GM12878 (cell line): ENCODE data around the gene TMC8. TPM values are rescaled to one million over a fixed set of nuclear protein-coding genes. Genes with fewer than 3 reads are reported as not detected.

Experiments used
- ATAC-seq: fragments of 200-7000 bp; cut with Tn5 transposase; 3 replicates; pipeline ENCODE4 v1.9.1; 2020; ENCODE audit warnings: mild to moderate bottlenecking, moderate library complexity
- BruUV-seq: library from RNA; stranded (reverse); fragments of 400-500 nt; replicated peaks from 2 replicates; lab custom pipeline; 2021; lab: Mats Ljungman, UMichigan
- CTCF ChIA-PET: fragments of 300-600 bp; sonication (Branson Sonifier 250); formaldehyde crosslinking; extraction: SDS; loops from one replicate; lab custom pipeline; 2021; ENCODE audit warnings: inconsistent platforms; lab: Yijun Ruan, JAX
- POLR2A ChIA-PET: fragments of 350-600 bp; formaldehyde crosslinking; extraction: SDS; loops from one replicate; lab custom pipeline; 2021; ENCODE audit warnings: inconsistent platforms; lab: Charles Lee
- RAD21 ChIA-PET: fragments of 300-600 bp; sonication (Branson Sonifier 250); formaldehyde crosslinking; loops from one replicate; lab custom pipeline; 2023; ENCODE audit warnings: antibody characterized with exemption; ENCODE audit not compliant: unreplicated experiment; lab: Charles Lee
- SMC1A ChIA-PET: fragments of 300-600 bp; sonication (Branson Sonifier 250); formaldehyde crosslinking; loops from one replicate; lab custom pipeline; 2023; ENCODE audit not compliant: unreplicated experiment, uncharacterized antibody; lab: Charles Lee
- DNase-seq: peaks from one replicate; pipeline ENCODE4 v3.0.0-alpha.2; 2011; ENCODE audit warnings: low read depth, low spot score
- FAIRE-seq: peaks from 3 replicates; lab custom pipeline; 2011; peaks lifted over from hg19 to GRCh38; lab: Jason Lieb, UNC
- H2AFZ ChIP-seq: 2 replicates; pipeline ENCODE4 v1.6.0; 2011; ENCODE audit warnings: low read depth, low read length, control low read depth; ENCODE audit not compliant: control insufficient read depth
- H3K27ac ChIP-seq: 2 replicates; pipeline ENCODE4 v1.5.1; 2011; ENCODE audit warnings: control low read depth; ENCODE audit not compliant: control insufficient read depth, insufficient read depth
- H3K27me3 ChIP-seq, 2 experiments: replicated peaks in 1 of 2; 2 replicates each; pipeline versions ENCODE4 v1.6.0 to v1.6.1; 2011; ENCODE audit warnings: low read length in 1 of 2; ENCODE audit not compliant: control insufficient read depth in 2 of 2, insufficient read depth in 2 of 2
- H3K36me3 ChIP-seq, 2 experiments: 2 replicates each; pipeline ENCODE4 v1.5.1; 2011; ENCODE audit warnings: low read length in 1 of 2; ENCODE audit not compliant: control insufficient read depth in 2 of 2, insufficient read depth in 2 of 2
- H3K4me1 ChIP-seq: 2 replicates; pipeline ENCODE4 v1.6.1; 2011; ENCODE audit warnings: mild to moderate bottlenecking, low read length, moderate library complexity, mixed read lengths; ENCODE audit not compliant: control insufficient read depth, insufficient read depth
- H3K4me2 ChIP-seq: 2 replicates; pipeline ENCODE4 v1.6.0; 2011; ENCODE audit warnings: control low read depth; ENCODE audit not compliant: control insufficient read depth, insufficient read depth
- H3K4me3 ChIP-seq: fragments of 200-600 bp; sonication (generic); 2 replicates; pipeline ENCODE4 v1.5.1; 2016
- H3K79me2 ChIP-seq: 2 replicates; pipeline ENCODE4 v1.6.0; 2011; ENCODE audit warnings: low read length; ENCODE audit not compliant: control insufficient read depth, insufficient read depth
- H3K9ac ChIP-seq: 2 replicates; pipeline ENCODE4 v1.8.0; 2011; ENCODE audit warnings: low read length, control low read depth, mixed read lengths; ENCODE audit not compliant: control insufficient read depth, insufficient read depth
- H3K9me3 ChIP-seq: replicated peaks from 3 replicates; pipeline ENCODE4 v1.5.1; 2011; ENCODE audit warnings: mild to moderate bottlenecking, low read length; ENCODE audit not compliant: control insufficient read depth, insufficient read depth
- H4K20me1 ChIP-seq: 2 replicates; pipeline ENCODE4 v1.6.0; 2011; ENCODE audit not compliant: control insufficient read depth, insufficient read depth
- ATF7 ChIP-seq: fragments of 450-650 bp; IDR thresholded peaks from 2 replicates; pipeline ENCODE4 v1.6.1; 2016; ENCODE audit warnings: low read depth, mild to moderate bottlenecking
- CEBPB ChIP-seq, 2 experiments: fragments of 150-350 bp in 1 of 2; IDR thresholded peaks; 2 replicates each; pipeline ENCODE4 v1.6.1; 2012 to 2014; ENCODE audit warnings: low read depth in 2 of 2, low read length in 2 of 2, borderline replicate concordance in 1 of 2, inconsistent platforms in 1 of 2
- EZH2 ChIP-seq: IDR thresholded peaks from 2 replicates; pipeline ENCODE4 v1.6.1; 2012; ENCODE audit warnings: low read depth, mild to moderate bottlenecking, control low read depth, inconsistent platforms, low read length, borderline replicate concordance; ENCODE audit not compliant: control insufficient read depth
- FOXK2 ChIP-seq: fragments of 450-650 bp; IDR thresholded peaks from 2 replicates; pipeline ENCODE4 v1.6.1; 2017; ENCODE audit warnings: mild to moderate bottlenecking, moderate library complexity
- NFIC ChIP-seq: IDR thresholded peaks from 2 replicates; pipeline ENCODE4 v1.6.1; 2012; ENCODE audit warnings: low read depth, mild to moderate bottlenecking, inconsistent platforms, low read length, moderate library complexity
- NKRF ChIP-seq: fragments of 450-650 bp; conservative IDR thresholded peaks from 2 replicates; pipeline ENCODE4 v1.6.1; 2017; ENCODE audit warnings: mild to moderate bottlenecking, moderate library complexity
- NR2C2 ChIP-seq: IDR thresholded peaks from 2 replicates; pipeline ENCODE4 v1.6.1; 2011; ENCODE audit warnings: borderline replicate concordance, low read depth; ENCODE audit not compliant: control insufficient read depth, insufficient read length
- SP1 ChIP-seq: IDR thresholded peaks from one replicate; pipeline ENCODE4 v1.6.1; 2011; ENCODE audit warnings: low read depth, low read length
- STAT1 ChIP-seq: fragments of 450-650 bp; conservative IDR thresholded peaks from 2 replicates; pipeline ENCODE4 v1.6.1; 2014; ENCODE audit warnings: antibody characterized with exemption, mild to moderate bottlenecking
- SUZ12 ChIP-seq: fragments of 200-600 bp; sonication (generic); IDR thresholded peaks from one replicate; pipeline ENCODE4 v1.6.1; 2018; ENCODE audit warnings: antibody characterized with exemption, mild to moderate bottlenecking; ENCODE audit not compliant: unreplicated experiment
- TCF7 ChIP-seq: IDR thresholded peaks from 2 replicates; pipeline ENCODE4 v1.6.1; 2014; ENCODE audit warnings: antibody characterized with exemption, borderline replicate concordance
- USF2 ChIP-seq: IDR thresholded peaks from 2 replicates; pipeline ENCODE4 v1.6.1; 2011; ENCODE audit warnings: low read depth, low read length, improper control_type of control experiment, borderline replicate concordance
- ZNF24 ChIP-seq: fragments of 450-650 bp; IDR thresholded peaks from 2 replicates; pipeline ENCODE4 v1.6.1; 2017; ENCODE audit warnings: antibody characterized with exemption, mild to moderate bottlenecking
- WGBS: methylation state at CpG from one replicate; pipeline ENCODE4 v1.1.6; 2016; ENCODE audit warnings: low lambda C conversion rate; ENCODE audit not compliant: insufficient replicate concordance, insufficient coverage; ENCODE audit errors: missing lambda C conversion rate; 5-methylcytosine and 5-hydroxymethylcytosine counted together
- in situ Hi-C: fragments of 300-500 bp; cut with MboI; formaldehyde crosslinking; loops from 9 replicates; pipeline ENCODE4 v1.14.3; 2018; ENCODE audit warnings: mixed read lengths
- intact Hi-C: fragments of 100-400 bp; cut with micrococcal nuclease; formaldehyde crosslinking; loops from one replicate; pipeline ENCODE4 v1.14.2; 2022; ENCODE audit not compliant: unreplicated experiment
- polyA plus RNA-seq, 11 experiments: library from polyadenylated mRNA; depleted of rRNA in 4 of 11; unstranded in 6 of 11; stranded (reverse) in 5 of 11; fragments of >200 nt; fragmentation: Nextera tagmentation in 4 of 11; fragmentation: Illumina TruSeq in 1 of 11; extraction: Ambion mirVana in 4 of 11; extraction: Trizol in 1 of 11; gene quantifications; 1 replicate in 1 of 11; 2 replicates in 10 of 11; pipeline versions ENCODE4 v1.2.1 to v1.2.3, GENCODE V29; 2011 to 2016; ENCODE audit warnings: inconsistent platforms in 2 of 11, missing spikeins in 2 of 11, low read depth in 1 of 11
- total RNA-seq, 4 experiments: library from RNA; depleted of rRNA in 3 of 4; stranded (reverse); fragments of >200 nt in 3 of 4; fragmentation: Illumina TruSeq in 1 of 4; extraction: Trizol in 1 of 4; gene quantifications; 2 replicates each; pipeline versions ENCODE4 v1.2.1 to v1.2.3, GENCODE V29; 2013 to 2021
- TF ChIP-seq, protein P1 (sequence below): fragments of 450-650 bp; IDR thresholded peaks from 2 replicates; pipeline ENCODE4 v1.6.1; 2017; ENCODE audit warnings: borderline replicate concordance
- TF ChIP-seq, protein P2 (sequence below): fragments of 150-350 bp; IDR thresholded peaks from 2 replicates; pipeline ENCODE4 v1.6.1; 2014; ENCODE audit warnings: mild to moderate bottlenecking, low read depth, low read length

The TMC8 gene
- total and polyA plus RNA-seq, 10 of the 15 experiments (the other 5 are each of a cell fraction or from before 2014, with no cell fraction given) = 2.7 to 128 (median 40.0) TPM

DNA sequence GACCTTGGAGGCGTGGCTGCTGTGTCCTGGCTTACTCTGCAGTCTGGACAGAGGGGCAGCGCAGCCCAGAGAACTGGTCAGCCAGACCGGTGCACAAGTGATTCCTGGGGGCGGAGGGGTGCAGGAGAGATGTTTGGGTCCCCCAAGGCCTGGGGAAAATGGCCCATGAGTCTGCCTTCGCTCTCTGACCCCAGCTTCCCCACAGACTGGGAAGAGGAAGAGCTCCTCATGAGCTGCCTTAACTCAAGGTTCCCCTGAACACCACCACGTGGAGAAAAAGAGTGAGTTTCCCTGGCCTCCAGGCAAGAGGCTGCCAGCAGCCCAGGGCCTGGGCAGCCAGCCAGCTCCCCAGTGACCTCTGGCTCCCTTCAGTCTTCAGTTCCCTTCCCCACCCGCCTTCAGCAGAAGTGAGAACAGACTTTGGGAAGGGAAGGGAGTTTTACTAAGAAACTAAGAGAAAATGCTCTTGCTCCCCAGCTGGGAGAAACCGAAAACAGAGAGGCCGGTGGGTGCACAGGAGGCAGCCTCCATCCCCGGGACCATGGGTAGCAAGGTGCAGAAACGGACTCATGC is 13.7 kb downstream of the TMC8 start:
- POLR2A ChIA-PET = interaction anchor here (0.9 to 5.1 kb wide), 13 partner anchors 9 to 34 kb away, joined by 3 to 37 read pairs (median 10); partner anchors contain the start of genes SYNGR2, TMC6 and TMC8
- peak overlapping the region; percentile 57 for H3K4me2 ChIP-seq
- in situ Hi-C loops = no loop called here
- no peaks in the 10 kb centered on the region for H3K27me3 ChIP-seq
- 47% methylated on average over 11 of the region's 11 CpGs for whole genome bisulfite sequencing
- BruUV-seq = no TSS peak
- H3K9ac ChIP-seq = peak overlapping the region; percentile 40
- DNase-seq (no peak), ATAC-seq (peak; percentile 2; the same call in 1 of the 3 replicates), FAIRE-seq (peak; percentile 54)
- H3K4me3 ChIP-seq = no peak overlapping the region
- H3K36me3 ChIP-seq = peaks cover 0 to 5% of the 10 kb centered on the region in 2 experiments; a peak in 3 of 4 replicates
- no peaks in the 10 kb centered on the region for H4K20me1 ChIP-seq
- SMC1A ChIA-PET = interaction anchor here (0.7 to 1.9 kb wide), 12 partner anchors 8 to 39 kb away, joined by 3 to 9 read pairs (median 4); partner anchors contain the start of gene TMC6
- intact Hi-C loops = no loop called here
- CTCF ChIA-PET = interaction anchor here (0.7 to 5.0 kb wide), 9 partner anchors 9 to 107 kb away, joined by 3 to 51 read pairs (median 5); no protein-coding TSS in a partner anchor
- no peaks in the 10 kb centered on the region for H3K9me3 ChIP-seq
- peaks cover 6% of the 10 kb centered on the region for H3K79me2 ChIP-seq
- RAD21 ChIA-PET = interaction anchor here (0.9 to 3.3 kb wide), 13 partner anchors 10 to 124 kb away, joined by 3 to 29 read pairs (median 4); partner anchors contain the start of gene TMC8
- H3K4me1 ChIP-seq = peaks cover 76% of the 10 kb centered on the region
- peak overlapping the region; percentile 77 for H3K27ac ChIP-seq
- H2AFZ ChIP-seq = no peak overlapping the region
- no peak for TF ChIP-seq SP1
- TF ChIP-seq NR2C2 = no peak
- TF ChIP-seq SUZ12 = no peak
- TF ChIP-seq STAT1 = no peak
- TF ChIP-seq, protein P1, sequence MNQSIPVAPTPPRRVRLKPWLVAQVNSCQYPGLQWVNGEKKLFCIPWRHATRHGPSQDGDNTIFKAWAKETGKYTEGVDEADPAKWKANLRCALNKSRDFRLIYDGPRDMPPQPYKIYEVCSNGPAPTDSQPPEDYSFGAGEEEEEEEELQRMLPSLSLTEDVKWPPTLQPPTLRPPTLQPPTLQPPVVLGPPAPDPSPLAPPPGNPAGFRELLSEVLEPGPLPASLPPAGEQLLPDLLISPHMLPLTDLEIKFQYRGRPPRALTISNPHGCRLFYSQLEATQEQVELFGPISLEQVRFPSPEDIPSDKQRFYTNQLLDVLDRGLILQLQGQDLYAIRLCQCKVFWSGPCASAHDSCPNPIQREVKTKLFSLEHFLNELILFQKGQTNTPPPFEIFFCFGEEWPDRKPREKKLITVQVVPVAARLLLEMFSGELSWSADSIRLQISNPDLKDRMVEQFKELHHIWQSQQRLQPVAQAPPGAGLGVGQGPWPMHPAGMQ = no peak
- TF ChIP-seq, protein P2, sequence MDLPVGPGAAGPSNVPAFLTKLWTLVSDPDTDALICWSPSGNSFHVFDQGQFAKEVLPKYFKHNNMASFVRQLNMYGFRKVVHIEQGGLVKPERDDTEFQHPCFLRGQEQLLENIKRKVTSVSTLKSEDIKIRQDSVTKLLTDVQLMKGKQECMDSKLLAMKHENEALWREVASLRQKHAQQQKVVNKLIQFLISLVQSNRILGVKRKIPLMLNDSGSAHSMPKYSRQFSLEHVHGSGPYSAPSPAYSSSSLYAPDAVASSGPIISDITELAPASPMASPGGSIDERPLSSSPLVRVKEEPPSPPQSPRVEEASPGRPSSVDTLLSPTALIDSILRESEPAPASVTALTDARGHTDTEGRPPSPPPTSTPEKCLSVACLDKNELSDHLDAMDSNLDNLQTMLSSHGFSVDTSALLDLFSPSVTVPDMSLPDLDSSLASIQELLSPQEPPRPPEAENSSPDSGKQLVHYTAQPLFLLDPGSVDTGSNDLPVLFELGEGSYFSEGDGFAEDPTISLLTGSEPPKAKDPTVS = no peak
- TF ChIP-seq USF2 = no peak
- TF ChIP-seq TCF7 = no peak
- TF ChIP-seq ZNF24 = no peak
- TF ChIP-seq CEBPB (IDR thresholded peaks at IDR 0.05; ENCODE audit: borderline replicate concordance in 1 of 2, low read depth in 2 of 2, low read length in 2 of 2) = no peak
- peak; percentile 25; the same call in 1 of the 2 replicates for TF ChIP-seq ATF7
- TF ChIP-seq EZH2 = no peak
- TF ChIP-seq NFIC = no peak
- TF ChIP-seq NKRF = no peak
- no peak for TF ChIP-seq FOXK2
